Endothelial cell of umbilical vein (primary cell): Measurements from ENCODE around the gene LURAP1L. TPM values are rescaled to one million over a fixed set of nuclear protein-coding genes. Genes with fewer than 3 reads are reported as not detected.

Experiments
- polyA plus RNA-seq, 4 experiments: library from polyadenylated mRNA; depleted of rRNA in 3 of 4; stranded (reverse) in 3 of 4; unstranded in 1 of 4; fragments of >200 nt; gene quantifications; 2 replicates each; pipeline versions ENCODE4 v1.2.1 to v1.2.3, GENCODE V29; 2011 to 2012; ENCODE audit warnings: missing spikeins in 1 of 4
- small RNA-seq: library from RNA; depleted of rRNA; stranded (forward); fragments of <200 nt; gene quantifications from one replicate; pipeline ENCODE3, GENCODE V24; 2012; ENCODE audit warnings: low replicate concordance, low read depth; ENCODE audit not compliant: insufficient read depth, insufficient read length
- total RNA-seq: library from RNA; stranded (reverse); gene quantifications from 2 replicates; pipeline ENCODE4 v1.2.3, GENCODE V29; 2021

Gene LURAP1L
- total and polyA plus RNA-seq, 2 donors (not counting 3 experiments of a cell fraction or from before 2014, with no cell fraction given): 1.5 to 3.3 TPM

Small RNA genes within 50 kb of the gene (small RNA-seq; reads per million reads assigned to genes)
- gene RN7SL849P: not detected

Other genes starting within 250 kb of the LURAP1L start
- not detected in 2 replicates for gene TYRP1, start 81.6 kb upstream of the LURAP1L start, total RNA-seq
- gene TYRP1, start 81.6 kb upstream of the LURAP1L start, polyA plus RNA-seq: 0.40 and 0.63 TPM in 2 replicates